Hindlimb muscle (tissue), 1 donor: ENCODE data around the gene DVL2. TPM values are rescaled to one million over a fixed set of nuclear protein-coding genes. Genes with fewer than 3 reads are reported as not detected.

Experiments
- DNase-seq: peaks from one replicate; pipeline ENCODE4 v3.0.0-alpha.2; 2013
- polyA plus RNA-seq: library from polyadenylated mRNA; unstranded; fragments of 120-200 nt; gene quantifications from one replicate; pipeline ENCODE4 v1.2.1, GENCODE V29; 2013; ENCODE audit not compliant: insufficient read length

Gene DVL2
- polyA plus RNA-seq, 1 donor = 40.6 TPM

DNA sequence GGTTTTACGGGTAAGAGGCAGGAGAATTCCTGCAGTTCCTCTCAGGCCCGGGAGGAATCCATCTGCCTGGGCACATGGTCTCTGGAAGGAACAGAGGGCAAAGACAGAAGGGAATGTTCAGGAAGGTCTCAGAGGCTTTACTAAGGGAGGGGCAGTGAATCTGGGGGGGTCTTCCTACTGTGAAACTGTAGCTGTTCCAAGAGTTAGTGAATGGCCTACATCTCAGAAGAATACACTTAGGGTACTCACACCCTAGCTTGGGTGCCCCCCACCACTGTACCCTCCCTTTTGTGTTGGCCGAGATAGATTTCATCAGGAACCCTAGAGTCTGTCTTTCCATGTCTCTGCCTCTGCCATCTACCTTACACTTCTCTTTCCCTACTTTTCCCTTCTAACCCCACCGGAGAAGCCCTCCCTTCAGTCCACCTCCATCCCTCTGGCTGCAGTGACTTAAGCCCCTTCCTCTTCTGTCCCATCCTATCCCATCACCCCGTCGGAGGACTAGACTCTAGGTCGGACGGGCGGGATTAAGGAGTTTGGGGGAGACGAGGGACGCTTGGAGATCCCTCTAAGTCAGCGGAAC is 15.0 kb downstream of the DVL2 start:
- no peak for DNase-seq

DNA sequence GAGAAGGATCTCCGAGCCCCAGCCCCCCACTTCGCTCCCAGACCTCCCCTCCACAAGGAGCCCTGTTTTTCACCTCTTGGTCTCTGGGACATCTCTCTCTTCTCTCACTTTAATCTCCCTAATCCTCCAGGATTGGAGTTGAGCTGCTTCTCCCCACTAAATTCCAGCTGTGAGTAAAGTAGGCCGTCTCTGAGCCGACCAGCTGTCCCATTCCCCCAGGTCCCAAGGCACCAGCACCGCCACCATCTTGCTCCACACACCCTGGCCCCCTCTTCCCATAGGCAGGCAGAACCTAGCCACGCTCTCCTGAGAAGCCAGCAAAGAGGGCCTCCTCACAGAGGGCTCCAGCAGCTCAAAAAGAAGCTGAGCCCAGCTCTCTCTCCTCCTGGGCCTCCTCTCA is 15.6 kb downstream of the DVL2 start:
- no peak for DNase-seq

DNA sequence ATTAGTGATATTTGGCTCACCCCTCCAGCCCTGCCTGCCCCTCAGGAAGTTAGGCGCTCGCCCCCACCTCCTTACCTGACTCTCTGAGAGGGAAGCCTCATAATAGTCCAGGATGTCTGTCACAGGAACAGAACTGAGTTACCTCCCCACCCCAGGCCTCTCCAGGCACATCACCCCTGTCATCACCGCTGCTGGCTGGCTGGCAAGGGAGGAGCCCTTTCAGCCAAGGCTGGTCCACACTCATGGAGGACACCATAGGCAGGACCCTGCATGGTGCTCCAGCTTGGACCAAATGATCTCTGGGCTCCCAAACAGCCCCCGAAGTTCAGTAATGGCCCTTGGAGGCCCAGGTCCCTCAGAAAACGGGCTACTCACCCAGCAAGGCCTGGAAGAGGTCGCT is 16.2 kb downstream of the DVL2 start:
- no peak for DNase-seq

DNA sequence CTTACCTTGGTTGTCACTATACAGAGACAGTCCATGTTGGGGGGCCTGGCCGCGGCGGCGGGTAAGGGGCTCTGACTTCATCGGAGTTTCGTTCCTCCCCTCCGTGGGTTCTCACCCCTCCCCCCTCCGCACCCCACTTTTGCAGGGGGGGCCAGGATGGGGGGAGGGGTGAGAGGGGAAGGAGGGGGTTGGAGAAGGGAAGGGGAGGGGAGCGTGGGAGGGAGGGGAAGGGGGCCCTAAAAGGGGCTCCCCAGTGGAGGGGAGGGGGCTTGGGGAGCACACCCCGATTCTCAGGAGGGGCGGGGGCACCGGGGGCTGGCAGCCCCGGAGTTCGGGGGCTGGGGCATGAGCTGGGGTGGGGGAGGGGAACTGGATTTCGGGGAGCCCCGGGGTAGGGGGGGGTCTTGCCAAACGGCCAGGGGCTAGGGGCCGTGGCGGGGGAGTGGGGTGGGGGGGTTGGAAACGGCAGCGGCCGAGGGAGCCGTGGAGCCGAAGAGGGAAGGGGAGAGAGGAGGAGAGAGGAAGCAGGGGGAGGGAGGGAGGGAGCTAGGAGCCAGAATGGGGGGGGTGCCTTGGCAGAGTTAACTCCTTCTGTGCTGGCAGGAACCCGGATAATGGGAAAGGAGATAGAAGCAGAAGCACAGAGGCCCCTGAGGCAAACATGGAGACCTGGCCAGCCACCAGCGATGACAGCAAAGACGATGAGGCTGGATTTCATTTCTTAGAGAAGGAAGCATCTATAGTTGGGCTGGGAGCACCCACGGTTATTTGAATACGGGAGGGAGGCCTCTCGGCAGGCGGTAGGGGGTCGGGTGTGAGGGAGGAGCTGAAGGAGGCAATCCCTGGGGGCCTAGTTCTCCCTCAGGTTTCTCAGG is 17.0 kb downstream of the DVL2 start:
- DNase-seq = peak; percentile 86

DNA sequence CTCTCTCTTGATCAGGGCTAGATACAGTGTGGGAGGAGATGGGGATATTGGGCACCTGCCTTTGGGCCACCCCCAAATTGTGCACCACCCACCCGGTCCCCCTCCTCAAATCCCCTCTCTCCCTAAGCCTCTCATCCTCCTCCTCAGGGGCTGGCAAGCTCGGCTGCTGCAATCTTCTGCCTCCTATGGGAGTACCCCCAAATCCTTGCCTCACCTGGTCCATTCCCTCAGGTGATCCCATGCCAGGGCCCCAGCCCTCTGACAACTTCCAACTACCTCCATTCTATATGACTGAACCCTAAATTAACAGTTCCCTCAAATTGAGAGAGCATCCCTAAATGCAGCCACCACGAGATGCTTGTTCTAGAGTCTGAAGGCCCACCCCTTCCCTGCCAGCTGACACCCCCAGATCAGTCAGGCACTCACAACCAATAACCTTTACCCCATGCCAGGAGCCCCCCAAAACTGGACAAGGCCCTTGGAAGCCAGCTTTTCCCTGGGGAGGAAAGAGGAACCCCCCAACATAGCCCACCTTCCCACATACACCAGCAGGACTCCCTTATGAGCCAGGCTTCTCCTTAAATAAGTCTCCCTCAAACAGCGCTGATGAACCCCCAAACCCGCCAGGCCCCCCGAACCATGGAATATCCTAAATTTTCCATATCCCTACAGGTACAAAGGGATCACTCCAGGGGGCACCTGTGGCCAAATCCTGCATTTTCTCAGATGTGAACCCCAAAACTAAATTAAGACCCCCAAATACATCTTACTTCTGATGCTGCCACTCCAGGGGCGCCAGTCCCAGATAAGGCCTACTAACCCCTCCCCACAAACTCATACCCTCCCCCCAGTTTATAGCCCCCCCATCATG is 17.8 kb downstream of the DVL2 start:
- DNase-seq = no peak

DNA sequence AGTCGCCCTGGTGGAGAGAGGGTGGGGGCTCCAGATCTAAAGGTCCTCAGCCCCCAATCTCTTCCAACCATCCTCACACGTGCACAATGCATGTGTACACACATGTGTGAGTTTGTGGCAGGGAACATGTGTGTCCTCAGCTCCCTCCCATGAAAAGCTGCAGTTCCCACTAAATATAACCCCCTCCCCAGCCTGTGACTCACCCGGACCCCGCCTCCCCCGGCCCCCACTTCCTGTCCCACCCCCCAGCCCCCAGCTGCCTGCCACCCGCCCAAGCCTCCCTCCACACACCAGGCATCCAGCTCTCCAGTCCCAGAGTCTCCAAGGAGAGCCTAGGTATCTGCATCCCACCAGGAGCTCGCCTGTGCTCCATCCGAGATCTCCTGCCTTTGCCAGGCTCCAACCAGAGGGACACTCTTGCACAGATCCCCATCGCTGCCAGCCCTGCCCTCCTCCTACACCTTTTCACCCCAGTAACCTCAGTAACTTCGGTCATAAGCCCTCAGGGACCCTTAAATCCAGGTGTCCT is 18.6 kb downstream of the DVL2 start:
- DNase-seq = no peak

DNA sequence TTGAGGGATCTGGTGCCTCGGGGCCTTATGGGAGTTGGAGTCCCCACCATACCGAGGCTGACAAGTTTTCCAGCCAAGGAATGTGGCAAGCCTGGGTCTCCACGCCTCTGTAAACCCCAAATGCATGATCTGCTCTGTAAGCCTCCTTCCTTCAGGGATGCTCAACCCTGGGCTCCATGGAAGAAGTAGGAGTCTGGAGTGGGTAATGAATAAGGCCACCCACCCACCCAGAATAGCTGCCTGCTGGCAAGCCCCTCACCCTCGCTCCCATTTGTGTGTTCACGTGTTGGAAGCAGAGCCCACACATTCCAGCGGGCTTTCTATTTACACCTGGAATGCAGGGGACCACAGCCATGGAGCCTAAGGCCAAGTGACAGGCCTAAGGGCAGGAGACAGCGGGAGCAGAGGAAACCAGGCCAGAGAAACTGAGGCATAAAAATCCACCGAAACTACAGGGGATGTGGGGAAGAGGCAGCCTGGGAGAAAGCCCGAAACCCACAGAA is 19.1 kb downstream of the DVL2 start:
- no peak for DNase-seq

DNA sequence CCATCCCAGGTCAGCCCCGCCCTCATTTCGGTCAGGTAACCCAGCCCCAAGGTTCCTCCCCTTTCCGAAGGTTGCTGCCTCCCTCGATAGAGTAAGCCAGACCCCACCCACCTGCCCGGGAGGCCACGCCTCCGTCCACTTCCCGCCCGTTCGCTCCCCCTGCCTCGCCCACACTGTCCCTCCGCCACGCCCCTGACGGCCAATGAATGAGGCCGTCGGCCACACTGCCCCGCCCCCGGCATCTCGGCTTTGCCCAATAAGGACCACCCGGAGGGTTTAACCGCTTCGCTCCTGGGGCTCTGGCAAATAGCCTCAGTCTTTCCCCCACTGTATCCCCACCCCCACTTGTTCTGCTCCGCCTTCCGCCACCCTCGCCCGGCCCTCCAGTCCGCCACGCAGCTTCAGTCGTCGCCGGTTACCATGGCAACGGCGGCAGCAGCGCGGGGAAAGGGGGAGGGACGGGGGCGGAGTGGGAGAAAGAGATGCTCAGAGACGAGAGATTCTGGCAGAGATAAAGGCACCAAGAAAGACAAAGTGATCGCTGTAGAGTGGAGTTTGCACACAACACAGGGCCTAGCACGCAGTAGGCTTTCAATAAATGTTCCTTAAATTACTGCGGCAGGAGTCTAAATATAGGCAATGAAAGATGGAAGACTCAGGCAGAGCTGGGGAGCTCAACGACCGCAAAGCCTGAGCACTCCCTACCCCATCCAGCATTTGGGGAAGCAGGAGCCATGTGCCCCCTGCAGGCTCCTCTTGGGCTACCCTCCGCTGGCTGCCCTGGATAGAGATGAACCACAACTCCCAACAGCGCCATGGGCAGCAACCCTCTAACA is 19.8 kb downstream of the DVL2 start:
- DNase-seq = peak; percentile 98

DNA sequence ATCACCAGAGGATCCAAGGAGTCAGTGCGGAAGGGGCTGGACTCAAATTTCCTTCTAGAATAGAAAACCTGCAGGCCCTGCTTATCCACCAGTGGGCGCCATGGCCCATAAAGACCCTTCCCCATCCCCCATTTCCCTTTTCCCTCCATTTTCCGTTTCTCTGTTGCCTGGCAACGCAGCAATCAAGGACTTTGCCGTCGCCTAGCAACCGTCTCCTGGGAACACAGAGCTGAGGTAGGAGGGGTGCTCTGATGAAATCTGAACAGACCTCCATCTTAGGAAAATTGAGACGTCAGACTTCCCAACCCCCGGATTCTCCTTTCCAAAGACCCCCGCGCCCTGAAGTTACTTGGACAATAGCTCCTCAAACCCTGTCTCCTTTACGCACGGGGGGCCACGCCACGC is 20.4 kb downstream of the DVL2 start:
- DNase-seq = peak; percentile 88

DNA sequence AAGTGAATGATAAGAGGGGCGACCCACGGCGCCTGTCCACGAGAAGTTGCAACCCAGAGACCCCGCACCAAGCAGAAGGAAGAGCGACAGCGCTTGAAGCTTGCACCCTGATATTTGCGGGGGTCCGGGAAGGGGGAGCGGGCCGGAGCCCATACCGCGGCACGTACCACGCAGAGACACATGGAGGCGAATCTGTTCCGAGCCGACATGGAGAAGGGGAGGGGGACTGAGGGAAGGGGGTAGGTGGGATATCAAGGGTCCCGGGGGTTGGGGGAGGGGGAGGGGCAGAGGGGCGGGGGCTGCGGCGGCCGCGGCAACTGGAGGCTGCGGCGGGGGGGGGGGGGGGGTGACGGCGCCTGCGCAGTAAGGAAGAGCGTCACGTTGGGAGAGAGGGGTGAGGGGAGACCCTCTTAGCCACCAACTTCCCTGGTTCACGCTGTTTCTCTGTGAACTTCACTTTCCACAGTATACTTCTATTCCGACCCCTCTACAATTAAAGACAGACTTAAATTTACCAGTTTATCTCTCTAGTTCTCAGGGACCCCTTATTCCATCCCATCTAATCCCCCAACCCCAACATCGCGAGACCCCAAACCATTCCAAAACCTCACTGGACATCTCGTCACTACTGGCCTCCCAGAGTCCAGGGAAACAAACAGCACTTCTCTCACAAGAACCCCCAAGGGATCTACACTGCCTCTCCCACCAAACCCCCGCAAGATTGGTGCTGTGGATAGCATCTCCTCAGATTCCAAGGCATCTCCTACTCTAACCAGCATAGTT is 22.6 kb downstream of the DVL2 start:
- no peak for DNase-seq

DNA sequence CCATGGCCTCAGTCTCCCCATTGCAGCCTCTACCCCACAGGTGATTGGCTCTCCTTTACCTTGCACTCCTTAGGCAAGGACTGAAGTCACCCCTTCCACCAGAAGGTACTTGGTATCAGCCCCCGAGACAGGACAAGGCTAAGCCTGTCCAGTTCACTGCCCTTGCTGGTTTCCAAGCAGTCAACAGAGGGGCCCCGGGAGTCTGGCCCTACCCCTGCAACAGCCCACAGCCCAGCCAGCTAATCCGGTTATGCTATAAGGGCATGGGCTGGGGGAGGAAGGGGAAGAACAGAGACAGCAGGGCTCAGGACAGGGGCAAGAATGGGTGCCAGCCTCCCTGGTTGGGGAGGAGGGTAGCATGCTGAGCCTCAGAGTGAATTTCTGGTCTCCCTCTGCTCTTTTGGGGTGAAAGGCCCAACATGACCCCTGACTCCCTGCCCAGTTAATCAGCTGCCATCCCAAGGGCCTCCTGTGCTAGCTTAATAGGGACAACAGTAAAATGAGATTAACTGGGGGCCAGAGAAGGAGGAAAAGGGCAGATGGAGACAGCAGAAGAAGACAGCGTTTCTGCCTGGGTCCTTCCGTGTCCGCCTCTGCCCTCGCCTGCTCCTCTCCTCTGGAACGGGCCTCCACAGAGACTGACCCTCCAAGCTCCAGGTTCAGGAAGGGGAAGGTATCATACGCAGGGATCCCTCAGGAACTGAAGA is 25.4 kb downstream of the DVL2 start:
- DNase-seq = no peak

DNA sequence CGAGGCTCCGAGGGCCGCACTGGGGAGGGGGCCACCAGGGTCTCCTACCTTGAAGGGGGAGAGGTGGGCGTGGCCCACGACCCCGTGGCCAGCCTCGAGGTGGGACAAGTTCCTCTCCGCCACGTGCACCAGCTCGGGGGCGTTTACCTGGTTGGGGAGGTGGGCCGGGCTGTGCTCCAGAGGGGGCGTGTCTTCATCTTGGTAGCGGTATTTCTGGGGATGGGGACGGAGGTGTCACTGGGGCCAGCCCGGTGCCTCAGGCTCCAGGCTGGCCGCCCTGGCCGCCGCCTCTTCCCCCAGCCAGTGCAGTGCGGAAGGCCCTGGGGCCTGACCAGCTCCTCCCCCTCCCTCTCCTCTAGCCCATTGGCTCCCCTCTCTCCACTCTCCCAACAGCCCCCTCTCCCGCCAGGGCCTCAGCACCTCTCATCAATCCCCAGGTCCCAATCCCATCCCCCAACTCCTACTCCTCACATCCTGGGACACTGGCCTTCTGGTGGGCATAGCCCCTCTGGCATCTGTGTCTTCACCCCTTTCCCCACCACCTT is 26.2 kb downstream of the DVL2 start:
- DNase-seq = no peak

DNA sequence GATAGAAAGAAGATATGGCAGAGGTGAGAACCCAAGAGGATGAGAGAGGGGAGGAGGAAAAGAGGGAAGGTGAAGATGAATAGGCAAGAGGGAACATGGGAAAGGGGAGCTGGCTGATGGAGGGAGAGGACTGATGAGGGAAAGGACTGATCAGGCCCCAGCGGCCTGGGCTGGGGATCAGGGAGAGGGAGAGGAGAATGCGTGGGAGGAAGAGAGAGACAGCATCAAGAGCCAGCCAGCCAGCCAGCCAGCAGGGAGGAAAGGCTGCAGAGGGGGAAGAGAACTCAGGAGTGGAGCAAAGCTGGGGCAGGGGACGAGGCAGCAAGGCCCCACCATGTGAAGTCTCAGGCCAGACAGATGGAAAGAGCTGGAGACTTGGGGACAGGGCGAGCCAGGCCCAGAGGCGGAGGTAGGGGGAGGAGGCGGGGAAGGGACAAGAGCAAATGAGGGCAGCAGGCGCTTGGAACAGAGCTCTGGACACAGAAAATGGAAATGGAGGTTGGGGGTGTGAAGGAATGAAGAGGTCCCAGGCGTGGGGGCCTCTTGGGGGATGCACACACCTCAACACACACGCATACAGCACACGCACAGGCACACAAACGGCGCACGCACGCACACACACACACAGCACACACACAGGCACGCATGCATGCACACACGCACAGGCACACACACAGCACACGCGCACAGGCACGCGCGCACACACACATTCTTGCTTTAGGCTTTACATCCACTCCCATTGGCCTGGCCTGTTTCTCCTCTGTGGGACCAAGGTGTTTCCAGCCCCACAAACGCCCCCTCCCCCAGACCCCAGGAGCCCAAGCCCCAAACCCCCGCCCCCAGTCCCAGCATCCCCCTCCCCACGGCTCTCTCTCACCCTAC is 27.0 kb downstream of the DVL2 start:
- no peak for DNase-seq

DNA sequence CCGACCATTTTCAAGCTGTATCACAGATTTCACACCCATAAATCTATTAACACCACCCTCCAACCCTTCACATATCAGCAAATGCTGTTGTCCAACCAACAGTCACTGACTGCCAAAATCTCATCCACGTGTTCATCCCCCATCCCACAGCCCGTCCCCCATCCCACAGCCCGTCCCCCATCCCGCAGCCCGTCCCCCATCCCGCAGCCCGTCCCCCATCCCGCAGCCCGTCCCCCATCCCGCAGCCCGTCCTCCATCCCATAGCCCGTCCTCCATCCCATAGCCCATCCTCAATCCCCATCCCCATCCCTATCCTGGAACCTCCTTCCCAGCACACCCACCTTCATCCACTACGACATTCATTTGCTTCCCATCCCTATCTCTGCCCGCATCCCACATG is 28.8 kb downstream of the DVL2 start:
- DNase-seq = no peak

DNA sequence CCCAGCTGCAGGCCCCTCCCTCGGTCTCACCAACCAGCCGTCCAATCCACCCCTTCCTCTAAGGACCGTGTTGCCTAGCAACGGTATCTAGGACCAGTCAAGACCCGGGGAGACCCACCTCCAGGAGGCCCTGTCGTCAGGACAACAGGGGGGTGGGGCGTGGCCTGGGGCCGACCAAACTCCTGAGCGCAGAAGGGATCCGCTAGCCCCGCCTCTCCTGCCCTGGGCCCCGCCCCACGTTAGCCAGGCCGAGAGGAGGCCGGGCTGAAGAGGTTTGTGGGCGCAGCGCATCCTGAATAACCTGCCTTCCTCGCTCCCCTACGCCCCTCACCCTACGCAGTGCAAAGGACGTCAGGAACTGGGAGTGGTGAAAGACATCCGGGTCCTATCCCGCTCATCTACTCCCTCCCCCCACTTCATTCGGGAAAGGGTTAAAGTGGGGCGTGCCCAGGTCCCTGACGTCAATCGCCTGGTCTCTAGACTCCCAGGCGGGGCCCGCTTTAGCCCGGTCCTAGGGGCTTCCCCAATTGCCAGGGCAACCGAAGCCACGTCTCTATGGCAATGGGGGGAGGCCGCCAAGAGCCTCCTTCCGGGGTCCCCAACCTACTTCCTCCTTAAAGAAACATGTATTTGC is 29.4 kb downstream of the DVL2 start:
- DNase-seq = peak; percentile 88

DNA sequence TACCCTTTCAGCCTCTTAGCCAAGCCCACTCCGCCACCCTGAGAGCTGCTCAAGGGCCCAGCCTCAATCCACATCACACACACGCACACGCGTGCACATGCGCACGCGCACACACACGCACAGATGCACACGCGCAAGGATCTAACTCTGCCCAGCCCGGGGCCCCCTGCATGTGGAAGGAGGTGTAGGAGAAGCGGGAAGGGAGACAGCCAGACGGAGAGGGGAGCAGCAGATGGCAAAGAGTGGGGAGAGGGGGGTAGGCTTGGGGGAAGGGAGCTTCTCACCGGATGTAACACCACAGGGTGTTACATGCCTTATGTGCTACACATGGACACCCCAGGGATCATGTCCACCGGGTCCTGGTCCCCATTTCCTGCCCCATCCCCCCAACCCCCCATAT is 30.0 kb downstream of the DVL2 start:
- DNase-seq = no peak

DNA sequence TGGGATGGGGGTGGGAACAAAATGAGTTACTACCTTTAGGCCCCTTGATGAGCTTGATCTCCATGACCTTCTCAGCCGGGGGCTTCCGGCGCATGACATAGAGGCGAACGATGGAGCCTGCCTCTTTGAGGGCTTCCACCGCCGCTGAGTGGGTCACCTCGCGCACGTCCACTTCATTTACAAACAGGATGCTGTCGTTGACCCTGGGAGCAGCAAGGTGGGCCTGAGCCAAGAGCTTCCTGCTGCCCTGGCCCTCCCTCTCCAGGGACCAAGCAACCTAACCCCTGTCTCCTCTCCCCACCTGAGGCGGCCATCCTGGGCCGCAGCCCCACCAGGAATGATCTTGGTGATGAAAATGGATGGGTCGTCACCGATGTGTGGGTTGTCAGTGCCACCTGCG is 30.9 kb downstream of the DVL2 start:
- no peak for DNase-seq

DNA sequence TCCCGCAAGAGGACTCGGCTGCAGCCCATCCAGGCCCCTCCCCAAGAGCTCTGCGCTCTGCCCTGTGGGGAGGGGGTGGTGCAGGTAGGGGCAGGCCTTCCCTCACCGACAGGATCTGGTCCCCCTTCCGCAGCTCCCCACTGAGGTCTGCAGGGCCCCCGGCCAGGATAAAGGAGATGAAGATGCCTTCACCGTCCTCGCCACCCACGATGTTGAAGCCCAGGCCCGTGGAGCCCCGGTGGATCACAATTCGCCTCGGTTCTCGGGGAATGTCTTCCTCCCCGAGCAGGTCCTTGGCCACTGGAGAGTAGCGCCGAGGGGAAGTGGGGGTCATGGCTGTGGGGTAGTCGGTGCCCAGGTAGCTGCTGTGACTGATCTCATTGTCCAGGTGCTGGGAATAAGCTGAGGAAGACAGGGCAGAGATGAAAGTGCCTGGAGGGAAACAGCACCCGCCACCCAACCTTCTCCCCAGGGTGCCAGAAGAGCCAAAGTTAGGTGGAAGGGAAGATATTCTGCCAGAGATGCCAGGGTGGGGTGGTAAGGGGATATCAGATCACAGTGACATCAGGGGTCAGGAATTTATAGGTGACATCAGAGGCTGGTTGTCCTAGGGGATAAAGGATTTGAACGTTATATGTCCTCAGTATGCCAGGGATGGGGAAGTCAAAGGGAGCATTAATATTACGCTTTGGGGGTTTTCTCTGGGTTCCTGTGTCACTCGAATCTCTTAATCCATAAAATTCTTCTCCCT is 37.5 kb downstream of the DVL2 start:
- no peak for DNase-seq
